PC-3 (cell line): ENCODE data around the gene QPCT. TPM values are rescaled to one million over a fixed set of nuclear protein-coding genes. Genes with fewer than 3 reads are reported as not detected.

ENCODE experiments used
- ATAC-seq: fragments of 200-7000 bp; cut with Tn5 transposase; 2 replicates; pipeline ENCODE4 v1.9.1; 2020; ENCODE audit warnings: mild to moderate bottlenecking, moderate library complexity
- BruUV-seq: library from RNA; stranded (reverse); fragments of 400-500 nt; replicated peaks from 2 replicates; lab custom pipeline; 2021; lab: Mats Ljungman, UMichigan
- CTCF ChIA-PET: fragments of 300-600 bp; sonication (Branson Sonifier 250); formaldehyde crosslinking; loops from one replicate; lab custom pipeline; 2022; ENCODE audit warnings: antibody characterized with exemption; lab: Charles Lee
- POLR2A ChIA-PET: fragments of 300-600 bp; sonication (Branson Sonifier 250); formaldehyde crosslinking; loops from one replicate; lab custom pipeline; 2022; ENCODE audit warnings: antibody characterized with exemption; ENCODE audit not compliant: unreplicated experiment; lab: Charles Lee
- DNase-seq: peaks from one replicate; pipeline ENCODE4 v3.0.0-alpha.2; 2015
- H2AFZ ChIP-seq: fragments of 300-600 bp; sonication (generic); 2 replicates; pipeline ENCODE4 v1.6.0; 2016; ENCODE audit warnings: antibody characterized with exemption, low read length
- H3F3A ChIP-seq: fragments of 300-600 bp; sonication (generic); one replicate; pipeline ENCODE4 v1.6.0; 2017; ENCODE audit warnings: antibody characterized with exemption, low read length, control low read depth, mild to moderate bottlenecking; ENCODE audit not compliant: unreplicated experiment
- H3K27ac ChIP-seq: fragments of 300-600 bp; sonication (generic); 2 replicates; pipeline ENCODE4 v1.5.1; 2016; ENCODE audit warnings: mild to moderate bottlenecking, low read length
- H3K27me3 ChIP-seq: fragments of 300-600 bp; sonication (generic); 2 replicates; pipeline ENCODE4 v1.6.1; 2016; ENCODE audit warnings: low read length, mixed read lengths
- H3K36me3 ChIP-seq: fragments of 300-600 bp; sonication (generic); 2 replicates; pipeline ENCODE4 v1.6.1; 2016; ENCODE audit warnings: low read depth, mixed run types, low read length, mixed read lengths
- H3K4me1 ChIP-seq: fragments of 300-600 bp; sonication (generic); 2 replicates; pipeline ENCODE4 v1.5.1; 2016; ENCODE audit warnings: low read length; ENCODE audit not compliant: insufficient read depth
- H3K4me2 ChIP-seq: fragments of 300-600 bp; sonication (generic); 2 replicates; pipeline ENCODE4 v1.6.0; 2016; ENCODE audit warnings: low read length
- H3K4me3 ChIP-seq: fragments of 300-600 bp; sonication (generic); 2 replicates; pipeline ENCODE4 v1.5.1; 2016; ENCODE audit warnings: mild to moderate bottlenecking, low read length, mixed read lengths
- H3K79me2 ChIP-seq: fragments of 300-600 bp; sonication (generic); 2 replicates; pipeline ENCODE4 v1.6.1; 2017; ENCODE audit warnings: low read length, mixed read lengths
- H3K9ac ChIP-seq: fragments of 300-600 bp; sonication (generic); 2 replicates; pipeline ENCODE4 v1.6.0; 2016; ENCODE audit warnings: mild to moderate bottlenecking, low read length
- H3K9me2 ChIP-seq: fragments of 300-600 bp; sonication (generic); replicated peaks from 2 replicates; pipeline ENCODE4 v1.6.1; 2016; ENCODE audit warnings: mixed run types, low read length, mixed read lengths
- H3K9me3 ChIP-seq: fragments of 300-600 bp; sonication (generic); 2 replicates; pipeline ENCODE4 v1.6.1; 2016; ENCODE audit warnings: low read length, mixed read lengths
- H4K20me1 ChIP-seq: fragments of 300-600 bp; sonication (generic); 2 replicates; pipeline ENCODE4 v1.6.1; 2016; ENCODE audit warnings: low read length, mixed read lengths
- CTCF ChIP-seq: fragments of 300-600 bp; sonication (generic); conservative IDR thresholded peaks from 2 replicates; pipeline ENCODE4 v1.5.1; 2017; ENCODE audit warnings: antibody characterized with exemption, low read depth, mild to moderate bottlenecking, low read length
- EZH2 ChIP-seq: fragments of 300-600 bp; sonication (generic); IDR thresholded peaks from one replicate; pipeline ENCODE4 v1.6.1; 2017; ENCODE audit warnings: antibody characterized with exemption, mild to moderate bottlenecking, low read length; ENCODE audit not compliant: unreplicated experiment
- EZH2phosphoT487 ChIP-seq: fragments of 300-600 bp; sonication (generic); IDR thresholded peaks from 2 replicates; pipeline ENCODE4 v1.6.1; 2018; ENCODE audit warnings: mild to moderate bottlenecking, antibody characterized with exemption, low read length, borderline replicate concordance
- intact Hi-C: fragments of 100-400 bp; cut with micrococcal nuclease; formaldehyde crosslinking; loops from 2 replicates; pipeline ENCODE4 v1.9.0; 2023
- total RNA-seq: library from RNA; depleted of rRNA; stranded (reverse); fragments of >200 nt; gene quantifications from 2 replicates; pipeline ENCODE4 v1.2.3, GENCODE V29; 2014

QPCT gene
- total RNA-seq, 1 experiment from 2014 or later, result not detected

DNA sequence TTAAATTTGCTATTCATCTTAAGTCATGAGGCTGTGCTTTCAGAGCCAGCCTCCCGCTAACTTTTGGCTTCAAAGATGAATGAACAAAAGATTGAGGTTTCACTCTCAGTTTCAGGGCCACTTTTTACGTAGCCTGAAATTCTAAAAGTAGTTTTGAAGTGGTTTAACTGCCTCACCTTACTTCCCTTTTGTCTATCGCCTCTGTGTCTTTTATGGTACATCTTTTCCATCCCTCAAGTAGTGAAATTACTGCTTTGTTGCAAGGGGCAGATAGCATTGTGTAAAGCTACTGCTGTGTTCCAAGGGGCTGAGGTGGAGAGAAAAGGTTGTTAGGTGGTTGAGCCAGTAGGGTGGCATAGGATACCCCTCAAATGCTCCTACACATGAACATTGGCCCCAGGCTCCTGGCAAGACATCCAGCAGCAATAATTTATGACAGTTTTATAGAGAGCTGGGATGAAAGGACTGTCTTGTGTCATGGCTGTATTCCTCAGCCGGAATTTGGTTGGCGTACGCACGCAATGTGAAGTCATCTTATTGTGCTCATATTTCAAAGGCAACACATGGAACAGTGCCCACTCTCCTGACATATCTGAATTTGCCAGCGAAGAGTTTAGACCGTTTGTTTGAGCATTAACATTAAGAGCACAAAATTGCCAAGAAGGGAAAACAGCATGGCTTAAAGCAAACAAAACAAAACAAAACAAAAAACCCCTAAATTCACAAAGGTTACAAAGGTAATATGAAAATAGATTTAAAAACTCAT lies 32.2 kb downstream of the QPCT start:
- ATAC-seq, result peak; percentile 80
- Histone ChIP-seq H3K9ac (no peak overlapping the region), H3F3A (no peaks in the 10 kb centered on the region), H2AFZ (0 out of 2 replicates have a peak overlapping the region, but pooled peaks have one; percentile 4), H3K9me2 (no peaks in the 10 kb centered on the region), H3K4me3 (peak overlapping the region; percentile 48), H3K27ac (peak overlapping the region; percentile 76), H3K9me3 (no peaks in the 10 kb centered on the region), H3K27me3 (no peaks in the 10 kb centered on the region), H3K4me2 (peak overlapping the region; percentile 67), H3K36me3 (no peaks in the 10 kb centered on the region), H3K4me1 (peaks cover 45% of the 10 kb centered on the region), H4K20me1 (no peaks in the 10 kb centered on the region), H3K79me2 (no peaks in the 10 kb centered on the region)
- ChIA-PET POLR2A (no interaction called here), CTCF (interaction anchor here (1.0 to 1.5 kb wide), 2 partner anchors 14 to 501 kb away, joined by 3 read pairs; no protein-coding TSS in a partner anchor)
- intact Hi-C loops, result loop anchor here (2.0 to 5.0 kb wide), 2 partner anchors 34 to 52 kb away; partner anchors contain the start of genes PRKD3 and QPCT
- TF ChIP-seq CTCF (no peak), EZH2 (no peak), EZH2phosphoT487 (no peak)
- peak; percentile 95 for DNase-seq
- BruUV-seq, result no TSS peak

DNA sequence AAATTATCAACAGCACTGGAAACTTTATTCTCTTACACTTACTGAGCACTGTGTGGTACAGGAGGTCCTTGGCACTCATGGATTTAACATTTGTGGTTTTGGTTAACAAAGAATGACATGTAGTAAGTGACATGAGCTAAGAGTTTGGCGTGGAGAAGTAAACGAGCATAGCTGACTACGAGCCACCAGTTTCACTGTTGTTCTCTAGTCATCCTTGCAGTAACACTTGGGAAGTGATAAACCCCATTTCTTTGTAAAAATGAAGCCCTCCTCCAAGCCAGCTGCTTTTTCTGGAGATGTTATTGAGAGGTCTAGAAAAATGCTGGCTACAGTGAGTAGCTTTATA lies 32.7 kb downstream of the QPCT start:
- Histone ChIP-seq H4K20me1 (no peaks in the 10 kb centered on the region), H3K9ac (no peak overlapping the region), H3K9me2 (no peaks in the 10 kb centered on the region), H3K79me2 (no peaks in the 10 kb centered on the region), H3K27me3 (no peaks in the 10 kb centered on the region), H3K36me3 (no peaks in the 10 kb centered on the region), H3F3A (no peaks in the 10 kb centered on the region), H3K4me3 (peak overlapping the region; percentile 48), H3K9me3 (no peaks in the 10 kb centered on the region), H3K27ac (peak overlapping the region; percentile 76), H3K4me2 (peak overlapping the region; percentile 67), H3K4me1 (peaks cover 45% of the 10 kb centered on the region), H2AFZ (0 out of 2 replicates have a peak overlapping the region, but pooled peaks have one; percentile 4)
- BruUV-seq, result TSS peak; percentile 94
- DNase-seq (peak; percentile 66), ATAC-seq (peak; percentile 59)
- TF ChIP-seq CTCF (no peak), EZH2 (no peak)
- intact Hi-C loops, result loop anchor here (2.0 to 5.0 kb wide), 2 partner anchors 35 to 52 kb away; partner anchors contain the start of genes PRKD3 and QPCT
- POLR2A ChIA-PET, result no interaction called here
- CTCF ChIA-PET, result interaction anchor here (1.0 to 1.5 kb wide), 2 partner anchors 14 to 500 kb away, joined by 3 read pairs; no protein-coding TSS in a partner anchor
